Aortic smooth muscle cell (primary cell): ENCODE results near the gene PTPN4. TPM values are rescaled to one million over a fixed set of nuclear protein-coding genes. Genes with fewer than 3 reads are reported as not detected.

Experiments
- total RNA-seq: library from RNA; depleted of rRNA; stranded (reverse); fragments of >200 nt; gene quantifications from 2 replicates; pipeline ENCODE4 v1.2.3, GENCODE V29; 2014

PTPN4 gene
- total RNA-seq, result 21.1 and 24.9 TPM in 2 replicates

GRCh38 chr2:119759451-119760236 is at the start of gene PTPN4:
PTPN4 (plus strand) TSS chr2:119759922; CDS start chr2:119809854, 49,932 bp downstream.

GRCh38 chr2:120012771-120013596 is 253.3 kb downstream of the PTPN4 start, which contains the start of gene EPB41L5:
EPB41L5 (plus strand) TSS chr2:120013077; CDS start chr2:120019085, 6,008 bp downstream.

Other genes with a start within 250 kb of the PTPN4 start
- gene SCTR, start 235.4 kb upstream of the PTPN4 start, total RNA-seq, result not detected in 2 replicates
- 0.26 and 0.37 TPM in 2 replicates for gene CFAP221, start 215.5 kb upstream of the PTPN4 start, total RNA-seq
- gene TMEM177, start 80.7 kb upstream of the PTPN4 start, total RNA-seq, result 4.2 and 4.3 TPM in 2 replicates